Erythroblast (primary cell): ENCODE results near the gene MYBPC3.

Experiments
- GATA1 ChIP-seq: IDR thresholded peaks from 2 replicates; pipeline ENCODE4 v1.6.1; 2011; ENCODE audit warnings: low read depth, mild to moderate bottlenecking, control low read depth, low read length, moderate library complexity
- POLR2A ChIP-seq: IDR thresholded peaks from 2 replicates; pipeline ENCODE4 v1.6.1; 2011; ENCODE audit warnings: mild to moderate bottlenecking, low read length

DNA sequence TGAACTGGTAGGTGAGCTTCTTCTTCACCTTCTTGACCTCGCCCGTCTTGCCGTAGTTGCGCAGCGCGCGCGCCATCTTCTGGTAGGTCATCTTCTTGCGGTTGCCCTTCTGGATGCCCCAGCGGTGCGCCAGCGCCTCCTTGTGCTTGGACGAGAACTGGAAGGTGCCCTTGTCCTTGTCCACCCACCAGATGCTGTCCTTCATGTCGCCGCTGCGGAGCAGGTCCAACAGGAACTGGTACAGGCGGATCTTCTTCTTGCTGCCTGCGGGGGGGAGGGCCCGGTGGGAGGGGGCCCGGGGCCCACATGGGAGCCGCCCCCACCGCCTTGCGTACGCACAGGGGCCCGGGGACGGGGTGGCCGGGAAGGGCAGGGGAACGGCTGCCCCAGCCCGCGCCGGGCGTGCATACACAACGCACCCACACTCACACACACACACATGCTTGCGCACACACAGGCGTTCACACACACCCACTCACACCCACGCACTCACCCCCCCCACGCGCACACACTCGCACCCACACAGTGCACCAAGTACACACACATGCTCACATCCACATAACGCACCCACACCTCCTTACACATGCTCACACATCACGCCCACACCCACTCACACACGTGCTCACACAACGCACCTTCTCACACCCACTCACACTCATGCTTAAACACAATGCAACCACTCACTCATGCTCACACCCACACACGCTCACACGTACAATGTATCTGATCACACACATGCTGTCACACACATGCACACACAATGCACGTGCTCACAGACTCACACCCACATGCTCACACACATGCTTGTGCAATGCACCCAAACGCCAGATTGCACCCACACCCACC lies 3.0 kb upstream of the MYBPC3 start:
- TF ChIP-seq POLR2A (no peak), GATA1 (no peak)
